C4-2B (cell line): ENCODE results near the gene KCNT1.

Source experiments
- H3K27ac ChIP-seq: fragments of 450-650 bp; 2 replicates; pipeline ENCODE4 v1.5.1; 2017
- CTCF ChIP-seq: fragments of 450-650 bp; conservative IDR thresholded peaks from 2 replicates; pipeline ENCODE4 v1.5.1; 2017; ENCODE audit warnings: mild to moderate bottlenecking
- ZFX ChIP-seq: fragments of 450-650 bp; IDR thresholded peaks from 2 replicates; pipeline ENCODE4 v1.6.1; 2017

Gene KCNT1

GRCh38 chr9:135839516-135839915 lies 137.5 kb downstream of the KCNT1 start:
- TF ChIP-seq CTCF (no peak), ZFX (no peak)
- no peak overlapping the region for H3K27ac ChIP-seq

- TF ChIP-seq ZFX (no peak), CTCF (no peak)
- no peak overlapping the region for H3K27ac ChIP-seq
Measured at GRCh38 chr9:135840107-135840506, 138.1 kb downstream of the KCNT1 start.

- H3K27ac ChIP-seq = no peak overlapping the region
- TF ChIP-seq CTCF (no peak), ZFX (no peak)
Measured at GRCh38 chr9:135840539-135840938, 138.6 kb downstream of the KCNT1 start.
